COLO668 (cell line): ENCODE measurements around the gene ANKRD11.
"Not testable (repeated sequence)": the region's sequence is repeated elsewhere in the genome, so short reads cannot be mapped to it uniquely, and the experiment has no call there.

ENCODE experiments used
- DNase-seq: peaks from one replicate; lab custom pipeline; 2025; ENCODE audit not compliant: unreplicated experiment; lab: John Stamatoyannopoulos, UW

The ANKRD11 gene

DNA sequence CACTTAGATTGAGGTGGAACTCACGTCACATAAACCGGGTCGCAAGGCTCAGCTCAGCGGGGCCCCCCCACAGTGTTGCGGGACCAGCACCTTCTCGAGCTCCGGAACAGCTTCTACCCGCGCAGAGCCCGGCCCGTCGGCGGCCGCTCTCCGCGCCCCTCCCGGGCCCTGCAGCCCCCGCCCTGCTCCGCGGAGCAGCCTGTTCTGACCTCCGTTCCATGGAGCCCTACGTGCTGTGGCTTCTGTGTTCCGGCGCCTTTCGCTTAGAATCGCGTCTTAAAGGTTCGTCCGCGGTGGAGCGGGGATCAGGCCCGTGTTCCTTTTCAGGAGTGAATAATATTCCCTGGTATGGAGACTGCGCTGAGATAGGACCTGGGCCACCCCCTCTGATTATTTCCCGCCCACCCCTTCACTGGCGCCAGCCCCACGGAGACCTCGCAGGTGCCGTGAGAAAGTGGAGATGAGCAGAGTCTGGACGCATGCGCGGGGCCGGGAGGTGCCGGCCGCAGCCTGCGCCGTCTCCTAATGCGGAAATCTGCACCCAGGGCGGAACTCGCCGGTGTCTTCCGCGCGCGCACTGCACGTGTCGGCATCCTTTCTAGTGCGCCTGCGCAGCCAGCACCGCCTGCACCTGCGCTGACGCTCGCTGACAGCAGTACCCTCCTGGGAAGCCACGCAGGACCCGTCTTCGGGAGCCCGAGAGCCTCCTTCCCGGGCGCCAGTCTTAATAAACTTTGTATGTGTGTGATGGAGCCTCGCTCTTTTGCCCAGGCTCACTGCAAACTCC is 242.0 kb downstream of the ANKRD11 start:
- DNase-seq, result no peak

DNA sequence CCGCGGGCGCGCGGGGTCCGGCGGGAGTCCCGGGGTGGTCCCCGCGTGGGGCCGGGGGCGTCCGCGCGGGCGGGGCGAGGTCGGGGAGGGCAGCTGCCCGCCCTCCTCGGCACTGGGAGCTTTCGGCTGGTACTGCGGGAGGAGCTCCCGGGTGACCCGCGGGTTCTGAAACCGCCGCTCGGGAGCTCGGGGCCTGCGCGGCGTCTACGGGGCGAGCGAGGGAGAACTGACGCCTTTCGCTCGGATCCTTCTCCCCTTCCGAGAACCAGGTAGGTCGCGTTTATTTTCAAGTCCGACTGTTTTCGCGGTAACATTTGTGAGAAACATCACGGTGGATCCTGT is 242.7 kb downstream of the ANKRD11 start:
- DNase-seq, result not testable (repeated sequence)

DNA sequence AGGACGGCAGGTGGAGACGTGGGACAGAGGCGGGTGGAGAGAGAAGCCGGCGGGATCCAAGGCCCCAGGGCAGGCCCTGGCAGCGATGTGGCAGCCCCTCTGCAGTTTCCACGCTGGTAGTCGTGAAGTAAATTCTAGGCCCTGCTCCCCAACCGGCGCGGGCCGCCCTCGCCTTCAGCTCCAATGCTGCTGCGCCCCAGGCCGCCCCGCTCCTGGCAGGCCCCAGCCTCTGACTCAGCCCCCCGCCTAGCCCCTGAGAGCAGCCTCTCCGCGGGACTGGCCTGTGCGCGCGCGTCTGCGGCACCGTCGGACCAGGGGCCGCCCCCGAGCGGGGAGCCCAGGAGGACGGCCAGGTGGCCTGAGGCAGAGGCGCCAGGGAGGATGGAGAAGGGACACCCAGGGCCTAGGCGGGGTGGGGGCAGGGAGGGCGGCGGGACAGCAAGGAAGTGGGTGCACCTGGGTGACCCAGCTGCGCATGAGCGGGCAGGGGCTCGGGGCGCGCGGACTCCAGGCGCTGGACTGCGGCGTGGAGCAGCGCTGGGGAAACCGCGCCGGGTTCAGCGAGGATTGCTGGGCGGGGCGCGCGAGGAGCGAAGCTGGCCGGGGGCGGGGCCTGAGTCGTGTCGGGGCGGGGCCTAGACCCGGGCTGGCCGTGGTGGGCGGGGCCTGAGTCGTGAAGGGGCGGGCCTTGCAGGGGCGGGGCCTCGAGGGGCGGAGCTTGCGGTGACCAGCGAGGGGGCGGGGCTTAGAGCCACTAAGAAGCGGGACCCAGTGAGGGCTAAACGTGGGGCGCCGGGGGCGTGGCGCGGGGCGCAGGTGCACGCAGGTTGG is 243.2 kb downstream of the ANKRD11 start:
- peak; percentile 93 for DNase-seq

DNA sequence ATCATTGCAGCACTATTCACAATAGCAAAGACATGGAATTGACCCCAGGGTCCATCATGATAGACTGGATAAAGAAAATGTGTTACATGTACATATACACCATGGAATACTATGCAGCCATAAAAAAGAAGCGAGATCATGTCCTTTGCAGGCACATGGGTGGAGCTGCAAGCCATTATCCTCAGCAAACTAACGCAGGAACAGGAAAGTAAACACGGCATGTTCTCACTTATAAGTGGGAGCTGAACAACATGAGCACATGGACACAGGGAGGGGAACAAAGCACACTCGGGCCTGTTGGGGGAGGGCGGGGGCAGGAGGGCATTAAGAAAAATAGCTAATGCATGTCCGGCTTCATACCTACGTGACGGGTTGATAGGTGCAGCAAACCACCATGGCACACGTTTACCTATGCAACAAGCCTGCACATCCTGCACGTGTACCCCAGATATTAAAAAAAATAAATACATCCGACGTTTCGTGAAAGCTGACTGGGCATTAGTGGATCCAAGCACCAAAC is 243.9 kb downstream of the ANKRD11 start:
- DNase-seq, result peak; percentile 54

DNA sequence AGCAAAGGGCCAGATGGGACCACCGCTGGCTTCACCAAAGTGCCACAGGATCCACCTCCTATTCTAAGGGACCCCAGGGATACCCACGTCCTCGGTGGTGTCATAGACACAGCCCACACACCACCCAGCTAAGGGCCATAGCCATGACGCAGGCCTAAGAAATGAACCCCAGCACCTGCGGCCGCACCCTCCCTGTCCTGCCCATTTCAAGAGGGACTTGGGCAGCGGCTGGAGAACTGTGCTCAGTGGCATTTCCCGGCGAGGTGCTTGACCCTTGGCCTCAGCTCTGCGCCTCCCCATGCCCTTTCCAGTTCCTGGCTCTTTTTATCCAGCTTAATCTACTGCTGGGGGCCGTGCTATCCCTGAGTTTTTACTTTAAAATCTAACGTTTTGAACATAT is 245.6 kb downstream of the ANKRD11 start:
- no peak for DNase-seq

DNA sequence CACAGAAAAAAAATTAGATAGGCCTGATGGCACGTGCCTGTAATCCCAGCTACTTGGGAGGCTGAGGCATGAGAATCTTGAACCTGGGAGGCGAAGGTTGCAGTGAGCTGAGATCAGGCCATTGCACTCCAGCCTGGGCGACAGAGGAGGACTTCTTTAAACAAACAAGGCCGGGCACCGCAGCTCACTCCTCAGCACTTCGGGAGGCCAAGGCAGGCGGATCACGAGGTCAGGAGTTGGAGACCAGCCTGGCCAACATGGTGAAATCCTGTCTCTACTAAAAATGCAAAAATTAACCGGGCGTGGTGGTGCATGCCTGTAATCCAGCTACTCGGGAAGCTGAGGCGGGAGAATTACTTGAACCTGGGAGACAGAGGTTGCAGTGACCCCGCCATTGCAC is 246.1 kb downstream of the ANKRD11 start:
- not testable (repeated sequence) for DNase-seq

DNA sequence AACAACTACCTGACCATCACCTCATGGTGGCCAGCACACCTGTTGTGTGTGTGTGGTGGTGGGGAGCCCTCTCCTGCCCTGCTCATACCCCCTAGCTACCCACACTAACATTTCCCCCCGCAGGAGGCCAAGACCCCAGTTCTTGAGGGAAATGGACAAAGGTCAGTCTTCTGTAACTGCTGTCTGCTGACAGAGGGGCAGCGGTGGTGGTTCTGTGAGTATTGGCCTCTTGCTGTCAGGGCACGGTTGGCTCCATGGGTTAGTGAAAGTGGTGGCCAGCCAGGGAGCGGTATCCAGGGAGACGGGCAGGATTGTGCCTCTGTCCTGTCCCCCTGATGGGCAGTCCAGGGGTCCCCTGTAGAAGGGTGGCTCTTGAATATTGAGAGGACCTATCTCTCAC is 246.7 kb downstream of the ANKRD11 start:
- DNase-seq, result no peak

DNA sequence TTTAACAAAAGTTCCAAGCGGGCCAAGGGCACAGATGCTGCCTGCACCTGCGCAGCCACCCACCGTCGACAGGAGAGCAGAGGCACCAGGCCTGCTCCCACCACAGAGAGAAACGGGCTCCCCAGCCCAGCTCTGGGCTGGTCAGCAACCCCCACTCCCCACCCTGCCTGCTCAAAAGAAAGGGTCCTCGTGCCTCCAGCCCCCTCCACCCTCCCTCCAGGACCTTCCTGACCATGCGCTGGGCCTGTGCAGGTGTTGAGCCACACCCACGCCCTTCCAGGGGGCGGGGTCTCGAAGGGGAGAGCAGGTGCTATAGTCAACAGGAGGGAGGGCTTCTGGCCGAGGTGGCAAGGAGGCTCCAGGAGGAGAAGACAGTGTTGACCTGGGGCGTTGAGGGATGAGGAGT is 247.6 kb downstream of the ANKRD11 start:
- peak; percentile 53 for DNase-seq

DNA sequence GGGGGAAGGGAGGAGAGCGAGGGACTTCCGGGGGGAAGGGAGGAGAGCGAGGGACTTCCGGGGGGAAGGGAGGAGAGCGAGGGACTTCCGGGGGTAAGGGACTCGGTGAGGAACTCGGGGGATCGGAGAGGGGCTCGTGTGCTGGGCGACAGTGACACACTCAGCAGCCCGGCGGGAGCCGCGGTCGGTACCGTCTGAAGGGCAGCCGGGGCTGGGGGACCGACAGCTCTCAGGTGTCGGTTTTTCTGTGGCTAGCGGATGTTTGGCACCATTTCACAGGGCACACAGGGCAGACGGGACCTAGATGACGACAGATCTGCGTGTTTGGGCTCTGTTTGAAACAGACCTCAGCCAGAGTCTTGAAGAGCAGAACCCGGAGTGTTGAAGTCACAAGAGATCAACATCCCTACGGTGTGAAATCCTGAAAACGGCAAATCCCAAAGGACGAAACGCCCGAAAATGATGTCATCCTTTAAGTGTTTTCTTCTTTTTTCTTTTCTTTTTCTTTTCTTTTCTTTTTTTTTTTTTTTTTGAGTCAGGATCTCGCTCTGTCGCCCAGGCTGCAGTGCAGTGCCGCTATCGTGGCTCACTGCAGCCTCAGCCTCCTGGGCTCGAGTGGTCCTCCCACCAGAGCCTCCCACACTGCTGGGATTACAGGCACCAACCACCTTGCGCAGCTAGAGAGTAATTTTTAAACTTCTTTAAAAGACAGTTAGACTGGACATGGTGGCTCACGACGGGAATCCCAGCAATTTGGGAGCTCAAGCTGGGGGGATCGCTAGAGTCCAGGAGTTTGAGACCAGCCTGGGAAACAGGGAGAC is 249.0 kb downstream of the ANKRD11 start:
- DNase-seq, result peak; percentile 61

DNA sequence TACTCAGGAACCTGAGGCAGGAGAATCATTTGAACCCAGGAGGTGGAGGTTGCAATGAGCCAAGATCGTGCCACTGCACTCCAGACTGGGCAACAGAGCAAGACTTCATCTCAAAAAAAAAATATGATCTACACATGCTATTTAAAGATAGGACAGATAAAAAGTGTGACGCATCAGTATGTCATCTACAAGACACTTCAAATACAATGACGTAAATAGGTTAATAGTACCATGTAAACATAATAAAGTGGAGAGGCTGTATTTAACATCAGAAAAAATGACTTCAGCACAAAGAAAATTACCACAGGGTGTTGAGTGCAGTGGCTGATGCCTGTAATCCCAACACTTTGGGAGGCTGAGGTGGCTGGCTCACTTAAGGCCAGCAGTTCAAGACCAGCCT is 252.6 kb downstream of the ANKRD11 start:
- DNase-seq, result no peak

DNA sequence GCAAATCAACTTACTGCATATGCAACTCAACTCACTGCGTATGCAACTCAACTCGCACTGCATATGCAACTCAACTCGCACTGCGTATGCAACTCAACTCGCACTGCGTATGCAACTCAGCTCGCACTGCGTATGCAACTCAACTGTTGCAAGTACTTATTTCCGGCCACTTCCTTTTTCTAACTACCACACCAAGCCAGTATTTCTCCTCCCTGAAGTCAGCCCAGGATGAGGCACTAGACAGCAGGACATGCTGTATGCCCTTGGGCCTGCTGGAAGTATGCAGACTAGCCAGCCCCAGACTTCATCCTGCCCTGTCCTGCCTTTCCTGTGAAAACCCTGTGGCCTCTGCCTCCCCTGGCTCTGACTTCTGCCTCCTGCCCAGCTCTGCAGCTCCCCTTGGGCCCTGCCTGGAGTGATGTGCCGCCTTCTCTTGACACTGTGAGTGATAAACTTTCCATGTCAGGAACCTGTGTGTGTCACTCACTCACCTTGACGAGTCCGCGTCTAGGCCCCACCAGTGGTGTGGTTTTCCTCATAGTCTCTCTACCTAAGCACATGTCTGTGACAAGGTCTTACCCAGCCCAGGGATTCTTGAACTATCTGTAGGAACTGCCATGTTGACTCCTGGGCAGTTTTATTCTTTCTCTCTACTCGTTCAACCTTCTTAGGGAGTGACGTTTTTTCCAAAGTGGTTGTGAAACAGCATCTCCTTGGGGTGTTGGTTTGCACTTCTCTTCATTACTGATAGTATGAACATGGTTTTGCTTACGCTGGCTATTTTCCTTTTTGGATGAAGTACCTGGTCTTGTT is 256.5 kb downstream of the ANKRD11 start:
- no peak for DNase-seq

DNA sequence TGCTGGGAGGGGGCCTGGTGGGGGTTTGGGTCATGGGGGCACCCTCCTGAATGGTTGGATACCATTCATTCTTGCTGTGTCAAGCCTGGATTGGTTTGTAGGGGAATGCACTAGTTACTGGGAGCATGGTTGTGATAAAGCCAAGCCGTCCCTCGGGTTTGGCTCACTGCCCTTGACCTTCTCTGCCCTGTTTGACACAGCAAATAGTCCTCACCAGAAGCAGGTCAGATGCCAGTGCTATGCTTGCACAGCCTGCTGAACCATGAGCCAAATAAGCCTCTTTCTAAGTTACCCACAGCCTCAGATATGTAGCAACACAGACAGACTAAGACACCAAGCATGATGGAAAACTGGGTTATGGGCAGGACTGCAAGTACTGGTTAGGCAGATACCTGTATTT is 258.3 kb downstream of the ANKRD11 start:
- DNase-seq, result no peak

DNA sequence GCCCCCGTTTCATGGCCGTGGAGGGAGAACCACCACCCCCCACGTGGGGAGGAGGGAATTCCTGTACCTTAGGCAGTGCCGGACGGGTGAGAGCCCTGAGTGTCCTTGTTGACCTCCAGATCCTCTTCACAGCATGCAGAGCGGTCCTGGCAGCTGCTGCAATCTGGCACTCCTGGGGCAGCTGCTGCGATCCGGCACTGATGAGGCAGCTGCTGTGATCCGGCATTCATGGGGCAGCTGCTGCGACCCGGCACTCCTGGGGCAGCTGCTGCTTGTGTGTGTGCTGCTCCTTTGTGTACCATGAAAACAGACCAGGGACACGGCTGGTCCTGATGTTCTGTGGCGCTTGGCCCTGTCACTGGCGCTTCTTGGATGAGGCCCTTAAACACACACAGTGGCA is 260.1 kb downstream of the ANKRD11 start:
- peak; percentile 90 for DNase-seq

DNA sequence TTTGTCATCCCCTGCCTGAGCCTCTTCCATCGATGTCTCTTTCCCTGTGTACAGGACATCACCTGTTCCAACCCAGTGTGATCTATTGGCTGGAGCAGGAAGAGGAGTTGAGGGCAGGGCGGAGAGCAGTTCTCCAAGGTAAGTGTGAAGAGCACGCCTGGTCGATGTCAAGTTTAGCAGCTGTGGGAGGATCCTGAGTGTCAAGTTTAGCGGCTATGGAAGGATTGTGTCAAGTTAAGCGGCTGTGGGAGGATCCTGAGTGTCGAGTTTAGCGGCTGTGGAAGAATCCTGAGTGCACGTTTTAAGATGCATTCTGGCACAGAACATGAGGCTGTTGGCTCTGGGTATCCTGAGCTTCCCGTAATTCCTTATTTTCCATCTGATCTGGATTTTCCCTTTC is 265.7 kb downstream of the ANKRD11 start:
- no peak for DNase-seq

DNA sequence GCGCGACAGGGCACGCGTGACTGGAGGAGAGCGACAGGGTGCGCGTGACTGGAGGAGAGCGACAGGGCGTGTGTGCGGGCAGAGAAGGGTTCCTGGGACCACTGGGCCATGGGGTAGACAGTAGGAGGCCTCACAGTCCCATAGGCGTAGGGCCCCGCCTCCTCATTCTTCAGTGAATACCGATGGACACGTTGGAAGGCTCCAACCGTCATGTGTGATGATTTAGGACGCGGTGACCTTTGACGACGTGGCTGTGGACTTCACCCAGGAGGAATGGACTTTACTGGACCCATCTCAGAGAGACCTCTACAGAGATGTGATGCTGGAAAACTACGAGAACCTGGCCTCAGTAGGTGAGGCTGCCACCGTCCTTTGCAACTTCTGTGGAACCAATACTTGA is 267.4 kb downstream of the ANKRD11 start:
- no peak for DNase-seq

DNA sequence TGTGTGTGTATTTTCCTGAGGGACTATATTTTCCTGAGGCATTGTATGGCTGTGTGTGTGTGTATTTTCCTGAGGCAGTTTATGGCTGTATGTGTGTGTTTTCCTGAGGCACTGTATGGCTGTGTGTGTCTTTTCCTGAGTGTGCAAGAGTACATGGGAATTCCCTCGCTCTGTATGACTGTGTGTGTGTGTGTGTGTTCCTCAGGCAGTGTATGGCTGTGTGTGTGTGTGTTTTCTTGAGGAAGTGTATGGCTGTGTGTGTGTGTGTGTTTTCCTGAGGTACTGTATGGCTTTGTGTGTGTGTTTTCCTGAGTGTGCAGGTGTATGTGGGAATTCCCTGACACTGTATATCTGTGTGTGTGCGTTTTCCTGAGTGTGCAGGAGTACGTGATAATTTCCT is 268.8 kb downstream of the ANKRD11 start:
- DNase-seq, result no peak

DNA sequence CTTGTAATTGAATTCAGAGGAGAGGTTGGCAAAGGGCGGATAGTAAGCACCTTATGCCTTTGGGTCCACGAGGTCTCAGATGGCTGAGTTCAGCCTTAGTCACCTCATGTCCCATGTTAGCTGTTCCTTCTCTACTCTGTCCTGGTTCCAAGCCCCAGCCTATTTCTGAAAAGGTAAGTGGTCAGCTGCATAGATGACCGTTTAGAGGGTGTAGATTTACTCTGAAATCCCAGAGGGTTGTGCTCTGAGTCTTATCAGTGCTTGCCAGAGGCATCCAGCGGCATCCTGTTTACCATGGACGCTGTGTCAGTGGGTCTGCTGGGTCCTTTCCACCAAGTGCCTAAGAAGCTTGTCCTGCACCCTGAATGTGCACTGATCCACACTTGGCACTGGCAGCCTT is 271.0 kb downstream of the ANKRD11 start:
- no peak for DNase-seq
